GM19239 (cell line): ENCODE measurements around the gene LIMS3.
"Not testable (repeated sequence)": the region's sequence is repeated elsewhere in the genome, so short reads cannot be mapped to it uniquely, and the experiment has no call there.

Experiments
- DNase-seq: peaks from one replicate; pipeline ENCODE4 v3.0.0; 2011; ENCODE audit warnings: low spot score; ENCODE audit not compliant: insufficient read length
- FAIRE-seq: peaks from 2 replicates; lab custom pipeline; 2011; peaks lifted over from hg19 to GRCh38; lab: Jason Lieb, UNC

LIMS3 gene

GRCh38 chr2:109921543-109922384 lies 23.3 kb downstream of the LIMS3 start:
- not testable (repeated sequence) for DNase-seq, FAIRE-seq

- not testable (repeated sequence) for DNase-seq, FAIRE-seq
Measured at GRCh38 chr2:109924481-109924880, 26.0 kb downstream of the LIMS3 start.

GRCh38 chr2:109927803-109928202 lies 29.3 kb downstream of the LIMS3 start:
- not testable (repeated sequence) for FAIRE-seq, DNase-seq

- not testable (repeated sequence) for DNase-seq, FAIRE-seq
Measured at GRCh38 chr2:109929222-109929621, 30.7 kb downstream of the LIMS3 start.

GRCh38 chr2:109936534-109936933 lies 38.0 kb downstream of the LIMS3 start:
- DNase-seq, FAIRE-seq: not testable (repeated sequence)

- DNase-seq, FAIRE-seq: not testable (repeated sequence)
Measured at GRCh38 chr2:109945362-109945761, 46.9 kb downstream of the LIMS3 start.

- not testable (repeated sequence) for FAIRE-seq, DNase-seq
Measured at GRCh38 chr2:109947262-109947958, 48.9 kb downstream of the LIMS3 start.

GRCh38 chr2:109947959-109948520 lies 49.6 kb downstream of the LIMS3 start:
- not testable (repeated sequence) for FAIRE-seq, DNase-seq

GRCh38 chr2:109950146-109950843 lies 51.8 kb downstream of the LIMS3 start:
- DNase-seq, FAIRE-seq: not testable (repeated sequence)

GRCh38 chr2:109963942-109964341 lies 65.5 kb downstream of the LIMS3 start:
- not testable (repeated sequence) for DNase-seq, FAIRE-seq

- not testable (repeated sequence) for DNase-seq, FAIRE-seq
Measured at GRCh38 chr2:109965482-109965881, 67.0 kb downstream of the LIMS3 start.

GRCh38 chr2:109966107-109966736 lies 67.7 kb downstream of the LIMS3 start:
- not testable (repeated sequence) for FAIRE-seq

GRCh38 chr2:109966858-109967257 lies 68.4 kb downstream of the LIMS3 start:
- not testable (repeated sequence) for FAIRE-seq

More at GRCh38 chr2:109966107-109966736, 67.7 kb downstream of the LIMS3 start:
- DNase-seq, result not testable (repeated sequence)

GRCh38 chr2:109969864-109970263 lies 71.4 kb downstream of the LIMS3 start:
- not testable (repeated sequence) for FAIRE-seq, DNase-seq

More at GRCh38 chr2:109966858-109967257, 68.4 kb downstream of the LIMS3 start:
- not testable (repeated sequence) for DNase-seq

- not testable (repeated sequence) for FAIRE-seq, DNase-seq
Measured at GRCh38 chr2:109971710-109972109, 73.2 kb downstream of the LIMS3 start.
